ENCODE data around the gene IFT80. TPM values are rescaled to one million over a fixed set of nuclear protein-coding genes. Genes with fewer than 3 reads are reported as not detected.

IFT80 gene
- total RNA-seq, 3 donors from 2014 or later, result 13.2 to 18.3 (median 16.2) TPM

DNA sequence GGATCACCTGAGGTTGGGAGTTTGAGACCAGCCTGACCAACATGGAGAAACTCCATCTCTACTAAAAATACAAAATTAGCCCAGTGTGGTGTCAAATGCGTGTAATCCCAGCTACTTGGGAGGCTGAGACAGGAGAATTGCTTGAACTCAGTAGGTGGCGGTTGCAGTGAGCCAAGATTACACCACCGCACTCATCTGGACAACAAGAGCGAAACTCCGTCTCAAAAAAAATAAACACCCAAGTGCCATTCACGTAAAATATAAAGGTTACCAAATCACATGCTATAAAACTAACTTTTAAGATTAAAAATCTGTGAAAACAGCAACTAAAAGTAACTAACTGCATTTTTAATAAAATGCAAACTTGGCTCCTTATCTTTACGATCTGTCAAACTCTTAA lies 41.7 kb upstream of the IFT80 start:
- Histone ChIP-seq H3K36me3 (ENCODE audit: low read depth) (no peaks in the 10 kb centered on the region), H3K9me3 (no peaks in the 10 kb centered on the region), H3K4me3 (no peak overlapping the region), H3K4me1 (ENCODE audit: low read depth) (no peaks in the 10 kb centered on the region)
- ATAC-seq (no peak), DNase-seq (no peak)
- intact Hi-C loops (cut with DNase I, micrococcal nuclease), result no loop called here
- TF ChIP-seq, protein P1, sequence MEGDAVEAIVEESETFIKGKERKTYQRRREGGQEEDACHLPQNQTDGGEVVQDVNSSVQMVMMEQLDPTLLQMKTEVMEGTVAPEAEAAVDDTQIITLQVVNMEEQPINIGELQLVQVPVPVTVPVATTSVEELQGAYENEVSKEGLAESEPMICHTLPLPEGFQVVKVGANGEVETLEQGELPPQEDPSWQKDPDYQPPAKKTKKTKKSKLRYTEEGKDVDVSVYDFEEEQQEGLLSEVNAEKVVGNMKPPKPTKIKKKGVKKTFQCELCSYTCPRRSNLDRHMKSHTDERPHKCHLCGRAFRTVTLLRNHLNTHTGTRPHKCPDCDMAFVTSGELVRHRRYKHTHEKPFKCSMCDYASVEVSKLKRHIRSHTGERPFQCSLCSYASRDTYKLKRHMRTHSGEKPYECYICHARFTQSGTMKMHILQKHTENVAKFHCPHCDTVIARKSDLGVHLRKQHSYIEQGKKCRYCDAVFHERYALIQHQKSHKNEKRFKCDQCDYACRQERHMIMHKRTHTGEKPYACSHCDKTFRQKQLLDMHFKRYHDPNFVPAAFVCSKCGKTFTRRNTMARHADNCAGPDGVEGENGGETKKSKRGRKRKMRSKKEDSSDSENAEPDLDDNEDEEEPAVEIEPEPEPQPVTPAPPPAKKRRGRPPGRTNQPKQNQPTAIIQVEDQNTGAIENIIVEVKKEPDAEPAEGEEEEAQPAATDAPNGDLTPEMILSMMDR (IDR thresholded peaks at IDR 0.05), result no peak

DNA sequence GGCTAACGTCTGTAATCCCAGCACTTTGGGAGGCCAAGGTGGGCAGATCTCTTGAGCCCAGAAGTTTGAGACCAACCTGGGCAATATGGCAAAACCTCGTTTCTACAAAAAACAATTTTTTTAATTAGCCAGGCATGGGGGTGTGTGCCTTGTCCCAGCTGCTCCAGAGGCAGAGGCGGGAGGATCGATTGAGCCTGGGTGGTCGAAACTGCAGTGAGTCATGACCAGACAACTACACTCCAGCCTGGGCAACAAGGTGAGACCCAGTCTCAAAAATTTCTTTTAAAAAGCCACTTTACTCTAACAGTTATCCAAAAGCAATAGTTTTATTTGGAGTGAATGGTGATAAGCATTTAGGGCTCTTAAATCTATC lies 38.0 kb upstream of the IFT80 start:
- H3K9me3 ChIP-seq, result no peaks in the 10 kb centered on the region
- DNase-seq, result no peak
- TF ChIP-seq, protein P1 (IDR thresholded peaks at IDR 0.05), result no peak
- H3K4me1 ChIP-seq (ENCODE audit: low read depth), result no peaks in the 10 kb centered on the region
- ATAC-seq, result no peak
- intact Hi-C loops (cut with DNase I, micrococcal nuclease), result no loop called here
- no peak overlapping the region for H3K4me3 ChIP-seq
- H3K36me3 ChIP-seq (ENCODE audit: low read depth), result peaks cover 8% of the 10 kb centered on the region

DNA sequence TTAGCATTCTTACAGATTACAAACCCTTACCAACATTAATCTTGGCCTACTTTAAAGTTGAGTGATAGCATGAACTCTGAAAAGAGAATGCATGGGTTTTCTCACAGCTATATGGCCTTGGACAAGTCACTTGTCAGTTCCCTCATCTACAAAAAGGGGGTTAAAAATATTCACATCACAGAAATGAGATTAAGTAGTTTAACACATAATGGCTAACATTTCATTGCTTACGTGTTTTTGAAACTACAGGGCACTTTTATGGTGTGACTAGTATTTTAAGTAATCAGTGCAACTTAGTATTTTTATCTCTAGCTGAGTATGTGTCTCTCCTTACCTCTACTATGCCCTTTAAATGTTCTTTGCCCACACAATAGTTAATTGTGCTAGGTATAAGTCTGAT lies 36.7 kb upstream of the IFT80 start:
- no peaks in the 10 kb centered on the region for H3K9me3 ChIP-seq
- peaks cover 8% of the 10 kb centered on the region for H3K36me3 ChIP-seq (ENCODE audit: low read depth)
- ATAC-seq (no peak), DNase-seq (no peak)
- intact Hi-C loops (cut with DNase I, micrococcal nuclease), result no loop called here
- no peaks in the 10 kb centered on the region for H3K4me1 ChIP-seq (ENCODE audit: low read depth)
- TF ChIP-seq, protein P1 (IDR thresholded peaks at IDR 0.05), result no peak
- no peak overlapping the region for H3K4me3 ChIP-seq

DNA sequence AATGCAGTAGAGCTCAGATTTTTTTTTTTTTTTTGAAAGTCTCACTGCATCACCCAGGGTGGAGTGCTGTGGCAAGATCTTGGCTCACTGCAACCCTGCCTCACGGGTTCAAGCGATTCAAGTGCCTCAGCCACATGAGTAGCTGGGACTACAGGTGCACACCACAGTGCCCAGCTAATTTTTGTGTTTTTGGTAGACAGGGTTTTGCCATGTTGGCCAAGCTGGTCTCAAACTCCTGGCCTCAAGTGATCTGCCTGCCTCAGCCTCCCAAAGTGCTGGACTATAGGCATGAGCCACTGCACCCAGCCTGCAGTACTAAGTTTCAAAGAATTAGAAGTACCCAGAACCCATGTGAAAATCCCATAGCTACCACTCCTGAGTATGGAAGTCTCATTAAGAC lies 36.1 kb upstream of the IFT80 start:
- DNase-seq (no peak), ATAC-seq (no peak)
- intact Hi-C loops (cut with DNase I, micrococcal nuclease), result no loop called here
- Histone ChIP-seq H3K36me3 (ENCODE audit: low read depth) (peaks cover 8% of the 10 kb centered on the region), H3K9me3 (no peaks in the 10 kb centered on the region), H3K4me1 (ENCODE audit: low read depth) (no peaks in the 10 kb centered on the region), H3K4me3 (no peak overlapping the region)
- TF ChIP-seq, protein P1 (IDR thresholded peaks at IDR 0.05), result no peak

DNA sequence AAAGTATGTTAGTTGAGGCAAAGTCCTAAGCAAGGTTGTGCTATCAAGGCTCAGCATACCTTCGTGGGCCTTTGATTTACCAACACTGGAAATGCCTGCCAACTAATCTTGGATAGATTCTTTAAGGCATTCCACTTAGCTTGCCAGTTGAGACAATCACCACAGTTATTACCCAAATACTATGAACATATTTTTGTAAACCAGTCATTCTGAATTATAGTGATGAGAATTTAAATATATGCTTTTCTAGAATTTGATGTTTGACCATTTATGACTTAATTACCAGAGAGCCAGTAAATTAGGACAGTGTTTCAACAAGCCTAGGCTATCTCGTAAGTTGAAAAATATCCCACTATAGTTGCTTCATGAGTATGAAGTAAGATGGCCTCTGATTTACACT lies 35.0 kb upstream of the IFT80 start:
- no peaks in the 10 kb centered on the region for H3K4me1 ChIP-seq (ENCODE audit: low read depth)
- H3K36me3 ChIP-seq (ENCODE audit: low read depth), result peaks cover 11% of the 10 kb centered on the region
- ATAC-seq (no peak), DNase-seq (no peak)
- TF ChIP-seq, protein P1 (IDR thresholded peaks at IDR 0.05), result no peak
- intact Hi-C loops (cut with DNase I, micrococcal nuclease), result no loop called here
- H3K9me3 ChIP-seq, result no peaks in the 10 kb centered on the region
- no peak overlapping the region for H3K4me3 ChIP-seq

DNA sequence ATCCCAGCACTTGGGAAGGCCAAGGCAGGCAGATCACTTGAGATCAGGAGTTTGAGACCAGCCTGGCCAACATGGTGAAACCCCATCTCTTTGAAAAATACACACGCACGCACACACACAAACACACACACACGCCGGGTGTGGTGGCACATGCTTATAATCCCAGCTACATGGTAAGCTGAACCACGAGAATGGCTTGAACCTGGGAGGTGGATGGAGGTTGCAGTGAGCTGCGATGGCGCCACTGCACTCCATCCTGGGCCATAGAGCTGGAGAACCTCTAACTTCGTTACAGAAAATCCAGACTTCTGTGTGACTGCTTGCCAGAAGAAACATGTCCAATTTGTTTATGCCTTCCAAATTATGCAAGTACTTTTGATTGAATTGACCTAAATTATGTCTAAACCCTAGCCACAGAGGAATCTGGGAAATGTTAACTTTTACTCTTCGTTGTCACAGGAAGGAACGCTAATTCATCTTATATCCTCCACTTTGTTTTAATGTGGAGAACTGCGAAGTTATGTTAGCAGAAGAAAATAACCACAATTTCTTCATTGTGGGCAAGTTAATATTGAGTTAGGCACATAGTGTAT lies 28.9 kb upstream of the IFT80 start:
- H3K4me1 ChIP-seq (ENCODE audit: low read depth), result no peaks in the 10 kb centered on the region
- ATAC-seq (no peak), DNase-seq (no peak)
- TF ChIP-seq, protein P1 (IDR thresholded peaks at IDR 0.05), result no peak
- H3K9me3 ChIP-seq, result no peaks in the 10 kb centered on the region
- peaks cover 8% of the 10 kb centered on the region for H3K36me3 ChIP-seq (ENCODE audit: low read depth)
- intact Hi-C loops (cut with DNase I, micrococcal nuclease), result no loop called here
- H3K4me3 ChIP-seq, result no peak overlapping the region

Data from mucosa of descending colon (tissue), 3 donors.